Measurements from ENCODE around the gene TFDP1. TPM values are rescaled to one million over a fixed set of nuclear protein-coding genes. Genes with fewer than 3 reads are reported as not detected.

TFDP1 gene
- total RNA-seq, 2 experiments from 2014 or later: 180 to 191 TPM

DNA sequence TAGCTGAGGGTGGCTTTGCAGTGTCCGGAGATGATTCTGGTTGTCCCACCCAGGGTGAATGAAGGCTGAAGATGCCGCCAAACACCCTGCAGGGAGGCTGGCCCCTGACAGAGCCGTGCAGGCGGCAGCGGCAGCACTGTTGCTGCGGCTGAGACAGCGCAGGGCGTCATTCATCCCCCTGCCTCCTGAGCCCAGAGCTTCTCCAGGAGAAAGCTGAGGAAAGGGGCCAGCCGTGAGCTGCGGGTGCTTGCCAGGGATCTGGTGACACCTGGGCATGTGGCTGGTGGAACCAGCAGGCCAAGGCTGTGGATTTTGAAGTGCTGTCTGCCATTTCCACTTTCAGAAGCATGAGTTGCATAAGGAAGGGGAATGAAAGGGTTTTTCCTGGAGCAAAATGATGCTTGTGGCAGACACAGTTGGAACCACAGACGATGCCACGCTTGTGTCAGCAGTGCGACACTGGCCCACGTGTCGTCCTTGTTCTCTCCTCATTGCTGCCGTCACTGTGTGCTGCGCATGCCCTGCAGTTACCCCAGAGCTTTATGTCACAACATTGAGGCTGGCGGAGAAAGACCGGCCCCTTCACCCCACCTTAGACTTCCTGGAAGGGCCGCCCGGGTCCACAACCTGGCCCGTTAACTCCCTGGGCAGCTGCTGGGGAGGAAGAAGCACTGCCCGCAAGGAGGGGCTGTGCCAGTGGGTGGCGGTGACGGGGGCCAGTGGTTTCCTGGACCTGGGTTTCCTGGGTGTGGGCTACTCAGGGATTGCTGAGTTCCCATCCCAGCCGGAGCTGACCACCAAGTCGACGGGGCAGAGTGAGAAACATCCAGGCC, 22.7 kb downstream of the TFDP1 start:
- CTCF ChIA-PET: interaction anchor here (1.0 kb wide), 1 partner anchor 44 kb away, joined by 3 read pairs; no protein-coding TSS in a partner anchor
- H3K4me1 Mint-ChIP-seq (ENCODE audit: low read depth): peaks cover 50% of the 10 kb centered on the region
- ATAC-seq: no peak
- H3K27me3 Mint-ChIP-seq (ENCODE audit: low read depth): no peaks in the 10 kb centered on the region
- H3K36me3 Mint-ChIP-seq (ENCODE audit: low read depth): peaks cover 39% of the 10 kb centered on the region
- no peak overlapping the region for H3K4me3 Mint-ChIP-seq
- no peak overlapping the region for H3K27ac Mint-ChIP-seq
- H3K9me3 Mint-ChIP-seq (ENCODE audit: insufficient read depth): no peaks in the 10 kb centered on the region
- POLR2A ChIA-PET: no interaction called here
- DNase-seq: no peak

DNA sequence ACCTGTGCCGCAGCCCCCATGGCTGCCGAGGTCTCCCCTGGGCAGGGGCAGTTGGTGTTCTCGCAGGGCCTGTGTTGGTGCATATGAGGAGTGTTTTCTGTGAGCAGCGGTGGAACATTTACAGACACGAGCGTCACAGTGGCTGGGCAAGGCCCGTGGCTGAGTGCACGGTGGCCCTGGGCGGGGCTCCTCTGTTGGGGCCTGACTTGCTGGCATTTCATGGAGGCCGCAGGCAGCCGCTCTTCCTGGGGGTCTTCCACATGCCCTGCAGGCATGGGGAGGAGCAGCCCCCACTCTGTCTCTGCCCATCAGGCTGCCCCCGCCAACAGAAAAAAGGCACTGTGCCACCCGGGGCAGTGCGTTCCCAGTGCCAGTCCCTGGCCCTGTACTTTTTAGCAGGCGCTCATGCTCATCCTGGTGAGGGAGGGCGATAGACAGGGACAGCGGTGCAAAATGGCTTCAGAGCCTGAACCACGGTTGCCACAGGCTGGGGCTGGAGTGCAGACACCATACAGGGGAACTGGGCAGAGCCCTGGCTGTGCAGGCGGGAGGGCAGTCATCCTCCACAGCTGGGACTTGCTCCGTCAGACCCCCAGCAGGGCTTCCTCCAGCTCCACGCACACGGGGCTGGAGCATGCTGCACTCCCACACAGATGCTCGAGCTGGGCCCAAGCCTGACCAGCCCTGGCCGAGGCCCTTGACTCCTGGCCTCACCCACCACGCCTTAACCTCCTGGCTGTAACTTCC, 23.5 kb downstream of the TFDP1 start:
- ATAC-seq: no peak
- no peaks in the 10 kb centered on the region for H3K27me3 Mint-ChIP-seq (ENCODE audit: low read depth)

DNA sequence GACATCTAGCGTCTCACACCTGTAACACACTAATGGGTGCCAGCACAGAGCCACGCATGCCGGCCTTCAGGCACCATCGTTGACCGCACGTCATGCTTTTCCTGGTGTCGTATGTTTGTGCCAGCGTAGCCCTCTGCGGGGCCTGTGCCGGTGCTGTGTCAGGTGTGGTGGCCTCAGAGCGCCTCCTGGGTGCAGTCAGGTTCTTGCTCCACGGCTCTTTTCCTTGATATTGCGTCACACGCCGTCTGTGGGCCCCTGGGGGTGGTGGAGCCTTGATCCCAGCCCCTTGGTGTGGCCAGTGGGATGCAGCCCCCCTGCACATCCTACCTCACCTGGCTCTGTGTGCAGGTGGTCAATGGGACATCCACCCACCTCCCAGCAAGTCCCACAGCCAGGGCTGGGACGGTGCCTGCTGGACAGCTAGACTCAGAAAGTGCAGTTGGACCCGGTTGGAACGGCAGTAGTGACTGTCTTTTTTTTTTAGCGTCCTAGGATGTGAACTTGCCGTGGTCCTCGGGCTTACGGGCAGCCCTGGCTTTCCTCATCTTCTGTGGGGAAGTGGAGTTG, 24.5 kb downstream of the TFDP1 start:
- H3K36me3 Mint-ChIP-seq (ENCODE audit: low read depth): peaks cover 46% of the 10 kb centered on the region
- ChIA-PET POLR2A (no interaction called here), CTCF (no interaction called here)
- peaks cover 36% of the 10 kb centered on the region for H3K4me1 Mint-ChIP-seq (ENCODE audit: low read depth)
- DNase-seq (no peak), ATAC-seq (no peak)
- no peak overlapping the region for H3K4me3 Mint-ChIP-seq
- H3K9me3 Mint-ChIP-seq (ENCODE audit: insufficient read depth): no peaks in the 10 kb centered on the region
- no peak overlapping the region for H3K27ac Mint-ChIP-seq
- no peaks in the 10 kb centered on the region for H3K27me3 Mint-ChIP-seq (ENCODE audit: low read depth)

More for the DNA sequence above, 23.5 kb downstream of the TFDP1 start:
- H3K36me3 Mint-ChIP-seq (ENCODE audit: low read depth): peaks cover 46% of the 10 kb centered on the region
- H3K9me3 Mint-ChIP-seq (ENCODE audit: insufficient read depth): no peaks in the 10 kb centered on the region
- no peak overlapping the region for H3K4me3 Mint-ChIP-seq
- no peak for DNase-seq
- no peak overlapping the region for H3K27ac Mint-ChIP-seq
- peaks cover 44% of the 10 kb centered on the region for H3K4me1 Mint-ChIP-seq (ENCODE audit: low read depth)
- POLR2A ChIA-PET: no interaction called here
- CTCF ChIA-PET: no interaction called here

DNA sequence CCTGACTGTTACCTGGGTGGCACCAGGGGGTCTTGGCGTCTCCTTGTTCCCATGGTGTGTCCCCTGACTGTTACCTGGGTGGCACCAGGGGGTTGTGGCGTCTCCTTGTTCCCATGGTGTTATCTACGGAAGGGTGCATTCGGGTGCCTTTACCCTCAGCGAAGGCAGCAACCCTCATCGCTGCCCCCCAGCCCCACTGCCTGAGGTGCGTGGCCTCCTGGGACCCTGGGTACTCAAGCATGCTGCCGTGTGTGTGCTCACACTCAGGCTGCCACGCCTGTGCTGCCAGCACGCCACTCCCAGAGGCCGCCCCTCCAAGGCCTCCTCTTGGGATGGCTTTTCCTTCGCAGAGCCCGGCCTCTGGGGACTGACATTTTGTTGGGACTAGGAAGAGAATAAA, 25.1 kb downstream of the TFDP1 start:
- ATAC-seq (no peak), DNase-seq (no peak)
- POLR2A ChIA-PET: no interaction called here
- H3K36me3 Mint-ChIP-seq (ENCODE audit: low read depth): peaks cover 45% of the 10 kb centered on the region
- CTCF ChIA-PET: no interaction called here
- no peaks in the 10 kb centered on the region for H3K27me3 Mint-ChIP-seq (ENCODE audit: low read depth)
- no peak overlapping the region for H3K27ac Mint-ChIP-seq
- no peaks in the 10 kb centered on the region for H3K9me3 Mint-ChIP-seq (ENCODE audit: insufficient read depth)
- peaks cover 33% of the 10 kb centered on the region for H3K4me1 Mint-ChIP-seq (ENCODE audit: low read depth)
- no peak overlapping the region for H3K4me3 Mint-ChIP-seq

DNA sequence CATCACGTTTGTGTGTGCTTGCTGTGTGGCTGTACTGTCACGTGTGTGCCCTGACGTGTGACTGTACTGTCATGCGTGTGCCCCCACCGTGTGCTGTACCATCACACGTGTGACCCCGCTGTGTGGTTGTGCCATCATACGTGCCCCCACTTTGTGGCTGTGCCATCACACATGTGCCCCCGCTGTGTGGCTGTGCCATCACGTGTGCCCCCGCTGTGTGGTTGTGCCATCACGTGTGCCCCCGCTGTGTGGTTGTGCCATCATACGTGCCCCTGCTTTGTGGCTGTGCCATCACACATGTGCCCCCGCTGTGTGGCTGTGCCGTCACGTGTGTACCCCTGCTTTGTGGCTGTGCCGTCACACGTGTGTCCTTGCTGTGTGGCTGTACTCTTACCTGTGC, 25.7 kb downstream of the TFDP1 start:
- Mint-ChIP-seq H3K4me1 (ENCODE audit: low read depth) (peaks cover 26% of the 10 kb centered on the region), H3K9me3 (ENCODE audit: insufficient read depth) (no peaks in the 10 kb centered on the region), H3K36me3 (ENCODE audit: low read depth) (peaks cover 38% of the 10 kb centered on the region), H3K4me3 (no peak overlapping the region), H3K27me3 (ENCODE audit: low read depth) (no peaks in the 10 kb centered on the region), H3K27ac (no peak overlapping the region)
- DNase-seq (no peak), ATAC-seq (no peak)
- POLR2A ChIA-PET: no interaction called here
- CTCF ChIA-PET: no interaction called here

DNA sequence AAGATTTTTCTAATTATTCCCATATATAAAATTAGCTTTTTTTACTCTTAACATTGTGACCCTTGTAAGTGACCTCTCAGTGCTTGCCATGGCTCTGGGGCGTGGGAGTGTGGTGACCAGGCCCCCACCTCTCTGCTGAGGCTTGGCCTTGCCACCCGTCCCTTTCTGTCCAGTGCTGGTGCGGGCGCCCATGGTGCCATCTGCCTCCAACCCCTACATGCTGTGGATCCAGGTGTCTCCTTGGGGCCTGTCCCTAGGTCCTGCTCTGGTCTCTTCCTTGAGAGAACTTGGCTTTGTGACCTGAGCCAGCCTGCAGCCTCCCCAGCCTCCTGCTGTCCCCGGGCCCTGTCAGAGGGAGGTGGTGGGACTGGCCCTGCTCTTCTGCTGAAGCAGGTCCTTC, 27.4 kb downstream of the TFDP1 start:
- ATAC-seq (no peak), DNase-seq (no peak)
- H3K36me3 Mint-ChIP-seq (ENCODE audit: low read depth): peaks cover 31% of the 10 kb centered on the region
- peaks cover 9% of the 10 kb centered on the region for H3K4me1 Mint-ChIP-seq (ENCODE audit: low read depth)
- ChIA-PET CTCF (no interaction called here), POLR2A (no interaction called here)
- H3K27me3 Mint-ChIP-seq (ENCODE audit: low read depth): no peaks in the 10 kb centered on the region
- no peak overlapping the region for H3K27ac Mint-ChIP-seq
- no peak overlapping the region for H3K4me3 Mint-ChIP-seq
- H3K9me3 Mint-ChIP-seq (ENCODE audit: insufficient read depth): no peaks in the 10 kb centered on the region

DNA sequence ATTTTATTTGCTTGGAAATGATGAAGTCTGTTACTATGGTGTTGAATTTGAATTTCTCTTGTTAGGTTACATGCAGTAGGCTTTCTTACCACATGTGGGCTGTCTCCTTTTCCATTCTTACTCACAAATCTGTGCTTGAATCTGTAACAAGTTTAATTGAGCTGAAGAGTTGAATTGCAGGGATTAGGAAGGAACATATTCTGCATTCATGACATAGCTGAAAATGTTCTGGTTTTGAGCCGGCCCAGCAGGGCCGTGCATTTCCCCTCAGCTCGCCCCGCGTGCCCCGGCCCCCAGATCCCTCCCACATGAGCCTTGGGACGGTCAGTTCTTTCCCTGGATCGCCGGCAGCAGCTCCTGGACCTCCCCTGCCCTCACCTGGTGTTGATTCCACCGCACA, 28.1 kb downstream of the TFDP1 start:
- H3K27ac Mint-ChIP-seq: no peak overlapping the region
- ATAC-seq (no peak), DNase-seq (no peak)
- ChIA-PET CTCF (no interaction called here), POLR2A (no interaction called here)
- H3K36me3 Mint-ChIP-seq (ENCODE audit: low read depth): peaks cover 31% of the 10 kb centered on the region
- no peaks in the 10 kb centered on the region for H3K9me3 Mint-ChIP-seq (ENCODE audit: insufficient read depth)
- no peaks in the 10 kb centered on the region for H3K27me3 Mint-ChIP-seq (ENCODE audit: low read depth)
- H3K4me1 Mint-ChIP-seq (ENCODE audit: low read depth): peaks cover 8% of the 10 kb centered on the region
- H3K4me3 Mint-ChIP-seq: no peak overlapping the region

DNA sequence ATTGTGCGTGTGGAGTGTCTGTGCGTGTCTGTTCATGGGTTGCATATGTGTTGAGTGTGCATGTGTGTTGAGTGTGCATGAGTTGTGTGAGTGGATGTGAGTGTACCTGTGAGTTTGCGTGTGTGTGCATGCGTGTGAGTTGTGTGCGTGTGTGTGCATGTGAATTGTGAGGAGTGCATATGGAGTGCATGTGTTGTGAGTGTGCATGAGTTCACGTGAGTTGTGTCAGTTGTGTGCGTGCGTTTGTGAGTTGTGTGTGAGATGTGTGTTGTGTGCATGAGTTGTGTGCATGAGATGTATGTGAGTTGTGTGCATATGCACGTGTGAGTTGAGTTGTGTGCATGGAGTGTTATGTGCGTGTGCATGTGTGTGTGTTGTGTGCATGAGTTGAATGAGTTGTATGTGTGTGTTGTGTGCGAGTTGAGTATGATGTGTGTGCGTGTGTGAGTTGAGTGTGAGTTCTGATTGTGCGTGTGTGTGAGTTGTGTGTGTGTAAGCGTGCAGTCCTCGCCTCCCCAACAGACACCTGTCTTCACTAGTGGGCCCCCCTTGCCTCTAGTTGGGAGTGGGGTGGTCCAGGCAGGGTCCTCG, 29.3 kb downstream of the TFDP1 start:
- ATAC-seq (no peak), DNase-seq (no peak)
- H3K4me1 Mint-ChIP-seq (ENCODE audit: low read depth): no peaks in the 10 kb centered on the region
- H3K4me3 Mint-ChIP-seq: no peak overlapping the region
- no peaks in the 10 kb centered on the region for H3K27me3 Mint-ChIP-seq (ENCODE audit: low read depth)
- peaks cover 31% of the 10 kb centered on the region for H3K36me3 Mint-ChIP-seq (ENCODE audit: low read depth)
- ChIA-PET CTCF (no interaction called here), POLR2A (no interaction called here)
- H3K9me3 Mint-ChIP-seq (ENCODE audit: insufficient read depth): no peaks in the 10 kb centered on the region
- H3K27ac Mint-ChIP-seq: no peak overlapping the region

DNA sequence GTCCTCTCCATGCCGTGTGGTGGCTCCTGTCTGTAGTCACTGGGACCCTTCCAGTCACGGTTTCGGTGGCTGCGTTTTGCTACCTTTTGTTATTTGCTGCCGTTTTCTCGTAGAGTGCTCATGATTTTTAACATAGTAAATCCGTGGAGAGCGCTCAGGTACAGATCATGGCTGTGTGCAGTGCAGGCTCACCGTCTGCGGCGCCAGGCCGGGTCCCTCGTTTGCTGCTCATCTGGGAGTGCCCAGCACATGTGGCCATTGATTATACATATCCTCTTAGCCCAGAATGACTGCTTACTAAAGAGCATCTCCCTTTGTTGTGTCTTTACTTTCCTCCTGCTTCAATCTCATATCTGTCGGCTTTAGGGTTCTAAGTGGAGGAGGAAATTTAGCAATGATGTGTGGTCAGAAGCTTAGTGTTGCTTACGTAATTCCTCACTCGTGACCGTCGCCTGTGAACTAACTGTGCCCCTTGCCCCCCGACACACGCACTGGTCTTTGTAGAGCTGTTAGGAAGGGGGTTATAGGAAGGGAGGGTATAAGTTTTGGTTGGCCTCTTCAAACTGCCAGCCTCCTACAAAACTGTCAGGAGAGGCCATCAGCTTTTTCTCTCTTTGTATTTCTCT, 31.8 kb downstream of the TFDP1 start:
- H3K27me3 Mint-ChIP-seq (ENCODE audit: low read depth): no peaks in the 10 kb centered on the region
- H3K9me3 Mint-ChIP-seq (ENCODE audit: insufficient read depth): no peaks in the 10 kb centered on the region
- H3K36me3 Mint-ChIP-seq (ENCODE audit: low read depth): peaks cover 25% of the 10 kb centered on the region
- H3K27ac Mint-ChIP-seq: no peak overlapping the region
- POLR2A ChIA-PET: no interaction called here
- ATAC-seq (no peak), DNase-seq (no peak)
- no peak overlapping the region for H3K4me3 Mint-ChIP-seq
- CTCF ChIA-PET: no interaction called here
- no peaks in the 10 kb centered on the region for H3K4me1 Mint-ChIP-seq (ENCODE audit: low read depth)

DNA sequence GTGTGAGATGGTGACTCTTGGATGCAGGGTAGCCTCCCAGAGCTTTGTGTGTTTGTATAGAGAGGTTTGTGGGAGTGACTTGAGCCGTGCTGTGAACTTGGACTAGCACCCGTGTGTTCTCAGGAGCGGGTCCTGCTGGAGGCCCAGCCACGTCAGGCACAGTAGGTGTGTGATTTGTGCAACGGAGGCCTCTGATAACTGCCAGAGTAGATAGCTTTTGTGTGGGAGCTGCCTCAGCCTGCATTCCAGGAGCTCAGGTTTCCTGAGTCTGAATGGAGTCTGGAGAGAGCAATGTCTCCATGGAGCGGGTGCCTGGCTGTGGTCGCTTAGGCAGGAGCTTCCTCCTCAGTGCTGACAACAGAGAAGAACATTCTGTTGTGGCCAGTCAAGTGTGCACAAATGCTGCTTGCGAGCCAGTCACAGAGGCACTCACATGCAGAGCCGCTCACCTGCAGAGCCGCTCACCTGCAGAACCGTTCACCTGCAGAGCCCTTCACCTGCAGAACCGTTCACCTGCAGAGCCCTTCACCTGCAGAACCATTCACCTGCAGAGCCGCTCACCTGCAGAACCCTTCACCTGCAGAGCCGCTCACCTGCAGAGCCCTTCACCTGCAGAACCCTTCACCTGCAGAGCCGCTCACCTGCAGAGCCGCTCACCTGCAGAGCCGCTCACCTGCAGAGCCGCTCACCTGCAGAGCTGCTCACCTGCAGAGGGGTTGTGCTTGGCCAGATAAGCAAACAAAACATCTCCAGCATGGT, 32.6 kb downstream of the TFDP1 start:
- ChIA-PET POLR2A (no interaction called here), CTCF (no interaction called here)
- Mint-ChIP-seq H3K4me1 (ENCODE audit: low read depth) (no peaks in the 10 kb centered on the region), H3K27ac (no peak overlapping the region), H3K27me3 (ENCODE audit: low read depth) (no peaks in the 10 kb centered on the region), H3K9me3 (ENCODE audit: insufficient read depth) (no peaks in the 10 kb centered on the region), H3K4me3 (no peak overlapping the region), H3K36me3 (ENCODE audit: low read depth) (peaks cover 21% of the 10 kb centered on the region)
- no peak for DNase-seq
- ATAC-seq: no peak

DNA sequence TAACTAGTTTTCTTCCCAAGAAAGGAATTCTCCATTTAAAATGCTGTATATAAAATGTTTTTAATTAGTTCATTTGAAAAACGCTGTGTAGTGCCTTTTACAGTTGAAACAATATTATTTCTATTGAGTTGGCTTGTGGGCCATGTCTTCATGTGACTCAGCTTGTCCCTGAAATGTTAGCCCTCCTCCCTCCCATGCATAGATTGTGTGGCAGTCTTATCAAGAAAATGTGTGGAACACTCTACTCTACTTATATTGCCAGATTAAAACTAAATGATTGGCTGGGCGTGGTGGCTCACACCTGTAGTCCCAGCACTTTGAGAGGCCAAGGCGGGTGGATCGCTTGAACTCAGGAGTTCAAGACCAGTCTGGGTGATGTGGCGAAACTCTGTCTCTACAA, 33.4 kb downstream of the TFDP1 start:
- H3K27ac Mint-ChIP-seq: no peak overlapping the region
- no peak overlapping the region for H3K4me3 Mint-ChIP-seq
- H3K4me1 Mint-ChIP-seq (ENCODE audit: low read depth): no peaks in the 10 kb centered on the region
- POLR2A ChIA-PET: no interaction called here
- no peaks in the 10 kb centered on the region for H3K9me3 Mint-ChIP-seq (ENCODE audit: insufficient read depth)
- peaks cover 21% of the 10 kb centered on the region for H3K36me3 Mint-ChIP-seq (ENCODE audit: low read depth)
- ATAC-seq (no peak), DNase-seq (no peak)
- H3K27me3 Mint-ChIP-seq (ENCODE audit: low read depth): no peaks in the 10 kb centered on the region
- CTCF ChIA-PET: no interaction called here

All from activated CD8-positive, alpha-beta T cell treated with anti-CD3 and anti-CD28 coated beads, Interleukin-2, amount 10 ng/mL, durations not matched to agents 7 days and 5 days (primary cell).